B cell (primary cell): Measurements from ENCODE around the gene PER1. TPM values are rescaled to one million over a fixed set of nuclear protein-coding genes. Genes with fewer than 3 reads are reported as not detected.

ENCODE experiments used
- ATAC-seq: fragments of 200-7000 bp; cut with Tn5 transposase; one replicate; pipeline ENCODE4 v1.10.0; 2021; ENCODE audit warnings: low read depth, mild to moderate bottlenecking, moderate number of reproducible peaks, moderate library complexity
- CTCF ChIA-PET: fragments of 350-600 bp; sonication (Branson Sonifier 250); formaldehyde crosslinking; loops from one replicate; lab custom pipeline; 2021; ENCODE audit warnings: antibody characterized with exemption, inconsistent platforms; lab: Charles Lee
- POLR2A ChIA-PET: fragments of 350-600 bp; sonication (Branson Sonifier 250); formaldehyde crosslinking; loops from one replicate; lab custom pipeline; 2021; ENCODE audit warnings: antibody characterized with exemption; lab: Charles Lee
- DNase-seq: peaks from one replicate; pipeline ENCODE4 v3.0.0; 2013
- H2AFZ ChIP-seq: 2 replicates; pipeline ENCODE4 v1.6.1; 2012; ENCODE audit warnings: mild to moderate bottlenecking, low read depth, low read length; ENCODE audit not compliant: insufficient read depth, poor library complexity, severe bottlenecking
- H3K27ac ChIP-seq, 2 donors: 1 replicate in 1 of 2; 2 replicates in 1 of 2; pipeline ENCODE4 v1.5.1; 2012 to 2013; ENCODE audit warnings: low read length in 2 of 2, mild to moderate bottlenecking in 2 of 2, moderate library complexity in 1 of 2
- H3K27me3 ChIP-seq, 4 experiments: fragments of 200-600 bp in 1 of 4; sonication (generic) in 1 of 4; replicated peaks in 1 of 4; 1 replicate in 2 of 4; 2 replicates in 2 of 4; pipeline versions ENCODE4 v1.6.1 to v1.7.0; 2013 to 2016; ENCODE audit warnings: low read length in 3 of 4, mild to moderate bottlenecking in 2 of 4, mixed read lengths in 1 of 4, moderate library complexity in 1 of 4; ENCODE audit not compliant: insufficient read depth in 4 of 4, control insufficient read depth in 3 of 4; ENCODE audit errors: control extremely low read depth in 1 of 4
- H3K36me3 ChIP-seq, 2 experiments: replicated peaks in 1 of 2; 1 replicate in 1 of 2; 2 replicates in 1 of 2; pipeline versions ENCODE4 v1.6.1 to v1.7.1; 2013; ENCODE audit warnings: low read length in 1 of 2; ENCODE audit not compliant: insufficient read depth in 2 of 2, control insufficient read depth in 1 of 2; ENCODE audit errors: control extremely low read depth in 1 of 2, extremely low read depth in 1 of 2
- H3K4me1 ChIP-seq, 2 donors: fragments of 200-600 bp in 1 of 2; sonication (generic) in 1 of 2; 1 replicate in 1 of 2; 2 replicates in 1 of 2; pipeline versions ENCODE4 v1.5.1 to v1.6.1; 2013 to 2017; ENCODE audit warnings: low read length in 2 of 2; ENCODE audit not compliant: control insufficient read depth in 2 of 2, insufficient read depth in 2 of 2
- H3K4me2 ChIP-seq: replicated peaks from 2 replicates; pipeline ENCODE3; 2012; ENCODE audit warnings: mild to moderate bottlenecking, low read depth, low read length; ENCODE audit not compliant: poor library complexity, severe bottlenecking
- H3K4me3 ChIP-seq, 5 experiments: fragments of 200-600 bp in 1 of 5; sonication (generic) in 1 of 5; 1 replicate in 3 of 5; 2 replicates in 2 of 5; pipeline versions ENCODE4 v1.5.1 to v1.7.0; 2011 to 2016; ENCODE audit warnings: low read length in 4 of 5, mild to moderate bottlenecking in 4 of 5, low read depth in 2 of 5, control low read depth in 1 of 5, moderate library complexity in 1 of 5; ENCODE audit not compliant: insufficient read depth in 1 of 5; ENCODE audit errors: control extremely low read depth in 1 of 5, extremely low read depth in 1 of 5
- H3K79me2 ChIP-seq: fragments of 200-600 bp; sonication (generic); one replicate; pipeline ENCODE4 v1.6.0; 2016; ENCODE audit warnings: low read length; ENCODE audit not compliant: control insufficient read depth, insufficient read depth
- H3K9ac ChIP-seq: fragments of 200-600 bp; sonication (generic); 2 replicates; pipeline ENCODE4 v1.6.1; 2017; ENCODE audit warnings: mild to moderate bottlenecking, low read length, moderate library complexity
- H3K9me3 ChIP-seq, 3 donors: one replicate each; pipeline versions ENCODE4 v1.6.1 to v1.7.1; 2013; ENCODE audit warnings: low read length in 2 of 3; ENCODE audit not compliant: control insufficient read depth in 2 of 3, insufficient read depth in 1 of 3; ENCODE audit errors: control extremely low read depth in 1 of 3
- H4K20me1 ChIP-seq: 2 replicates; pipeline ENCODE4 v1.6.0; 2012; ENCODE audit warnings: mild to moderate bottlenecking, low read length; ENCODE audit not compliant: insufficient read depth, control insufficient read depth, poor library complexity, severe bottlenecking
- H3K27ac Mint-ChIP-seq: one replicate; pipeline ENCODE4 v1.8.0; 2021; ENCODE audit warnings: mixed read lengths
- H3K27me3 Mint-ChIP-seq: one replicate; pipeline ENCODE4 v1.8.0; 2021; ENCODE audit warnings: mixed read lengths
- H3K4me1 Mint-ChIP-seq: one replicate; pipeline ENCODE4 v1.8.0; 2021; ENCODE audit warnings: mixed read lengths
- H3K4me3 Mint-ChIP-seq: one replicate; pipeline ENCODE4 v1.8.0; 2021; ENCODE audit warnings: mixed read lengths
- H3K9me3 Mint-ChIP-seq: one replicate; pipeline ENCODE4 v1.8.0; 2022; ENCODE audit warnings: mixed read lengths; ENCODE audit not compliant: insufficient read depth
- EZH2 ChIP-seq: IDR thresholded peaks from 2 replicates; pipeline ENCODE4 v1.6.1; 2012; ENCODE audit warnings: borderline replicate concordance, low read depth, mild to moderate bottlenecking, moderate library complexity, low read length; ENCODE audit not compliant: insufficient read depth, poor library complexity, severe bottlenecking
- whole genome bisulfite sequencing: methylation state at CpG from one replicate; pipeline ENCODE4 v1.1.5; 2013; ENCODE audit warnings: missing lambda C conversion rate; ENCODE audit not compliant: insufficient coverage; 5-methylcytosine and 5-hydroxymethylcytosine counted together
- intact Hi-C: fragments of 100-400 bp; cut with micrococcal nuclease; formaldehyde crosslinking; loops from one replicate; pipeline ENCODE4 v1.10.0; 2022
- polyA plus RNA-seq: library from polyadenylated mRNA; depleted of rRNA; stranded (reverse); fragments of >200 nt; gene quantifications from 2 replicates; pipeline ENCODE4 v1.2.3, GENCODE V29; 2012
- total RNA-seq, 2 donors: library from RNA; stranded (reverse); fragments of 120-200 nt in 1 of 2; gene quantifications; 1 replicate in 1 of 2; 2 replicates in 1 of 2; pipeline versions ENCODE4 v1.2.3 to v1.2.4, GENCODE V29; 2013 to 2022
- TF ChIP-seq, protein P1 (sequence below): fragments of 200-600 bp; IDR thresholded peaks from one replicate; pipeline ENCODE4 v1.8.0; 2022; ENCODE audit warnings: antibody characterized with exemption, mild to moderate bottlenecking

The PER1 gene
- total and polyA plus RNA-seq, 2 donors (not counting 1 experiment from before 2014, with no cell fraction given) = 120 to 176 TPM

DNA sequence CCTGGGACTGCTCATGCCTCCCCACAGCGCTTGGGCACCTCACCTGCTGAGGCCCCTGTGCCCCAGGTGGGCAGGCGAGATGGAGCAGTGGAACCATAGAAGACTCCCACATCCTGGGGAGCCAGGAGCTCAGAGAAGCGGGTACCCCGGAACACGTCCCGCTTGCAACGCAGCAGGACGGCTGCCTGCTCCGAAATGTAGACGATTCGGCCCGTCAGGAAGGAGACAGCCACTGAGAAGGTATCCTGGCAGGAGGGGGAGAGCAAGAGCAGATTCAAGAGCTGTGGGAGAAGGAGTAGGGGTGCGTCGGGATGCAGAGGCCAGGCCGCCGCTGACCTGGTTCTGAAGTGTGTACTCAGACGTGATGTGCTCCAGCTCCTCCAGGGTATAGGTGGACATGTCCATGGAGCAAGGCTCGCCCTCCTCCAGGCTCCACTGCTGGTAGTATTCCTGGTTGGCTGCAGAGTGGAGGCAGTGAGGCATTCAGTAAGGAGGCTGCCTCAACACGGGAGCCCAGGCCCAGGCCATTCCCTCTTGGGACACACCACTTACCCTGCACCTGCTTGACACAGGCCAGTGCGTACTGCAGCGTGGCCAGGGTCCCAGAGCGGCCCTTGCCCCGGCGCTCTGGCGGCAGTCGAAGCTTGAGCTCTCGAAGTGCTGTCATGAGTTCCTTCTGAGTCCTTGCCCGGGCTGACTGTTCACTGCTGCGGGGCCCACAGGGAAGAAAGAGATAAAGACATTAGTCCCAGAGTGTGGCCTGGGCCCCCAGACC, 2.6 kb downstream of the PER1 start:
- DNase-seq = peak; percentile 44
- Histone ChIP-seq H4K20me1 (peaks cover 50% of the 10 kb centered on the region), H3K4me1 (peaks cover 38 to 49% of the 10 kb centered on the region in 2 donors), H3K9me3 (peaks cover 0 to 6% (median 0%) of the 10 kb centered on the region in 3 donors), H2AFZ (no peak overlapping the region), H3K4me3 (no peak overlapping the region), H3K4me2 (peak overlapping the region; percentile 98), H3K27me3 (no peaks in the 10 kb centered on the region), H3K79me2 (peaks cover 53% of the 10 kb centered on the region), H3K36me3 (peaks cover 0 to 52% of the 10 kb centered on the region in 2 experiments), H3K9ac (no peak overlapping the region), H3K27ac (no peak overlapping the region)
- H3K4me3 Mint-ChIP-seq = no peak overlapping the region
- peak overlapping the region; percentile 20 for H3K27ac Mint-ChIP-seq
- ChIA-PET POLR2A (interaction anchor here (0.5 to 5.6 kb wide), 4 partner anchors 10 to 63 kb away, joined by 5 to 36 read pairs (median 8); partner anchors contain the start of gene VAMP2), CTCF (interaction anchor here (1.4 to 2.7 kb wide), 6 partner anchors 9 to 89 kb away, joined by 3 to 19 read pairs (median 8); partner anchors contain the start of gene ALOXE3)
- H3K27me3 Mint-ChIP-seq = no peaks in the 10 kb centered on the region
- H3K9me3 Mint-ChIP-seq = no peaks in the 10 kb centered on the region
- TF ChIP-seq, protein P1, sequence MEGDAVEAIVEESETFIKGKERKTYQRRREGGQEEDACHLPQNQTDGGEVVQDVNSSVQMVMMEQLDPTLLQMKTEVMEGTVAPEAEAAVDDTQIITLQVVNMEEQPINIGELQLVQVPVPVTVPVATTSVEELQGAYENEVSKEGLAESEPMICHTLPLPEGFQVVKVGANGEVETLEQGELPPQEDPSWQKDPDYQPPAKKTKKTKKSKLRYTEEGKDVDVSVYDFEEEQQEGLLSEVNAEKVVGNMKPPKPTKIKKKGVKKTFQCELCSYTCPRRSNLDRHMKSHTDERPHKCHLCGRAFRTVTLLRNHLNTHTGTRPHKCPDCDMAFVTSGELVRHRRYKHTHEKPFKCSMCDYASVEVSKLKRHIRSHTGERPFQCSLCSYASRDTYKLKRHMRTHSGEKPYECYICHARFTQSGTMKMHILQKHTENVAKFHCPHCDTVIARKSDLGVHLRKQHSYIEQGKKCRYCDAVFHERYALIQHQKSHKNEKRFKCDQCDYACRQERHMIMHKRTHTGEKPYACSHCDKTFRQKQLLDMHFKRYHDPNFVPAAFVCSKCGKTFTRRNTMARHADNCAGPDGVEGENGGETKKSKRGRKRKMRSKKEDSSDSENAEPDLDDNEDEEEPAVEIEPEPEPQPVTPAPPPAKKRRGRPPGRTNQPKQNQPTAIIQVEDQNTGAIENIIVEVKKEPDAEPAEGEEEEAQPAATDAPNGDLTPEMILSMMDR = no peak
- TF ChIP-seq EZH2 = no peak
- peaks cover 42% of the 10 kb centered on the region for H3K4me1 Mint-ChIP-seq
- no peak for ATAC-seq
- WGBS = 98% methylated on average over 28 of the region's 29 CpGs
- intact Hi-C loops = no loop called here

DNA sequence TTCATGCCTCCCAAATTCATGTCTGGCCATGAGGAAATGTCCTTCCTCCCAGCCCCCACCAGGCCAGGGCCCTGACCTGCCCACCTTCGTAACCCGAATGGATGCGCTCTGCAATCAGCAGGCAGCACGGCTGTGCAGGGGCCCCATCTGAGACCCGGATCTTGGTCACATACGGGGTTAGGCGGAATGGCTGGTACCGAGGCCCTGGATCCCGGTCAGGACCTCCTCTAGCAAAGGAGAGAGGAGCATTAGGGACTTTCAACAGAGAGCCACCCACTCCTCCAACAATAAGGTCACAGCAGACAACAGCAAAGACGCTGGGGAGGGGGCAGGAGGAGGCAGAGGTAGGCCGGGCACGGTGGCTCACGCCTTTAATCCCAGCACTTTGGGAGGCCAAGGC, 3.6 kb downstream of the PER1 start:
- no peak overlapping the region for H2AFZ ChIP-seq
- no peak overlapping the region for H3K4me3 ChIP-seq
- 98% methylated on average over 5 of the region's 13 CpGs for WGBS
- H4K20me1 ChIP-seq = peaks cover 42% of the 10 kb centered on the region
- Mint-ChIP-seq H3K27me3 (no peaks in the 10 kb centered on the region), H3K4me3 (no peak overlapping the region), H3K4me1 (peaks cover 36% of the 10 kb centered on the region), H3K9me3 (no peaks in the 10 kb centered on the region), H3K27ac (no peak overlapping the region)
- H3K79me2 ChIP-seq = peaks cover 46% of the 10 kb centered on the region
- H3K4me2 ChIP-seq = no peak overlapping the region
- peaks cover 0 to 63% of the 10 kb centered on the region in 2 experiments for H3K36me3 ChIP-seq
- H3K9ac ChIP-seq = no peak overlapping the region
- POLR2A ChIA-PET = interaction anchor here (0.5 to 5.6 kb wide), 4 partner anchors 9 to 472 kb away, joined by 3 to 36 read pairs (median 4); no protein-coding TSS in a partner anchor
- peaks cover 0 to 6% (median 0%) of the 10 kb centered on the region in 3 donors for H3K9me3 ChIP-seq
- H3K4me1 ChIP-seq = peaks cover 27 to 39% of the 10 kb centered on the region in 2 donors
- H3K27me3 ChIP-seq = no peaks in the 10 kb centered on the region
- H3K27ac ChIP-seq = no peak overlapping the region
- intact Hi-C loops = no loop called here
- TF ChIP-seq, protein P1 = no peak
- TF ChIP-seq EZH2 = no peak
- ATAC-seq (no peak), DNase-seq (no peak)
- CTCF ChIA-PET = interaction anchor here (0.7 to 2.7 kb wide), 4 partner anchors 9 to 55 kb away, joined by 3 to 10 read pairs (median 5); no protein-coding TSS in a partner anchor
